Measurements from ENCODE around the gene SMIM10.
"Not testable (repeated sequence)": the region's sequence is repeated elsewhere in the genome, so short reads cannot be mapped to it uniquely, and the experiment has no call there.

SMIM10 gene

GRCh38 chrX:135015523-135016245 is 24.9 kb downstream of the SMIM10 start:
- no peak for DNase-seq

- DNase-seq, result not testable (repeated sequence)
Observed at GRCh38 chrX:135019890-135020289, 29.1 kb downstream of the SMIM10 start.

GRCh38 chrX:135023791-135024190 is 33.0 kb downstream of the SMIM10 start:
- DNase-seq, result not testable (repeated sequence)

GRCh38 chrX:135024526-135024925 is 33.7 kb downstream of the SMIM10 start:
- no peak for DNase-seq

- not testable (repeated sequence) for DNase-seq
Observed at GRCh38 chrX:135030207-135030963, 39.6 kb downstream of the SMIM10 start.

- not testable (repeated sequence) for DNase-seq
Observed at GRCh38 chrX:135041149-135042123, 50.6 kb downstream of the SMIM10 start.
